Bronchial epithelial cell (primary cell): Measurements from ENCODE around the gene PIGO. TPM values are rescaled to one million over a fixed set of nuclear protein-coding genes. Genes with fewer than 3 reads are reported as not detected.

Experiments used
- DNase-seq: peaks from one replicate; pipeline ENCODE4 v3.0.0-alpha.2; 2010; ENCODE audit warnings: low read depth
- FAIRE-seq: peaks from 2 replicates; lab custom pipeline; 2011; peaks lifted over from hg19 to GRCh38; lab: Jason Lieb, UNC
- H3K27me3 ChIP-seq: 2 replicates; pipeline ENCODE4 v1.5.1; 2011; ENCODE audit warnings: low read length; ENCODE audit not compliant: control insufficient read depth, insufficient read depth
- H3K36me3 ChIP-seq: 2 replicates; pipeline ENCODE4 v1.5.1; 2011; ENCODE audit warnings: low read length; ENCODE audit not compliant: control insufficient read depth, insufficient read depth
- H3K4me3 ChIP-seq: 2 replicates; pipeline ENCODE4 v1.5.1; 2011; ENCODE audit warnings: mild to moderate bottlenecking, low read depth, low read length, control low read depth
- CTCF ChIP-seq: IDR thresholded peaks from 2 replicates; pipeline ENCODE4 v1.5.1; 2011; ENCODE audit warnings: mild to moderate bottlenecking, moderate library complexity, low read length, control low read depth, inconsistent platforms; ENCODE audit not compliant: insufficient read depth, severe bottlenecking
- total RNA-seq: library from RNA; depleted of rRNA; stranded (reverse); fragments of >200 nt; gene quantifications from 2 replicates; pipeline ENCODE4 v1.2.1, GENCODE V29; 2014

PIGO gene
- total RNA-seq, 1 donor from 2014 or later = 25.3 TPM

GRCh38 chr9:35060548-35061207 lies 35.7 kb downstream of the PIGO start:
- DNase-seq (no peak), FAIRE-seq (no peak)
- Histone ChIP-seq H3K4me3 (no peak overlapping the region), H3K27me3 (no peaks in the 10 kb centered on the region), H3K36me3 (peaks cover 65% of the 10 kb centered on the region)
- TF ChIP-seq CTCF = no peak

DNA sequence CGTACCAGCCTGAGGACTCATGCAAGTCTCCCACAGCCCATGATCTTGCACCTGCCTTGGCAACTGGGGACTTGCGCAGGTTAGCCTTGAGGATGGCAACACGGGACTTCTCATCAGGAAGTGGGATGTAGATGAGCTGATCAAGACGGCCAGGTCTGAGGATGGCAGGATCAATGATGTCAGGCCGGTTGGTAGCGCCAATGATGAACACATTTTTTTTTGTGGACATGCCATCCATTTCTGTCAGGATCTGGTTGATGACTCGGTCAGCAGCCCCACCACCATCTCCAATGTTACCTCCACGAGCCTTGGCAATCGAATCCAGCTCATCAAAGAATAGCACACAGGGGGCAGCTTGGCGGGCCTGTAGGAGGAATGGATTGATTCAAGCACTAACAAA lies 37.0 kb downstream of the PIGO start:
- no peak for TF ChIP-seq CTCF
- DNase-seq = no peak
- H3K27me3 ChIP-seq = no peaks in the 10 kb centered on the region
- no peak for FAIRE-seq
- H3K4me3 ChIP-seq = no peak overlapping the region
- peaks cover 56% of the 10 kb centered on the region for H3K36me3 ChIP-seq

DNA sequence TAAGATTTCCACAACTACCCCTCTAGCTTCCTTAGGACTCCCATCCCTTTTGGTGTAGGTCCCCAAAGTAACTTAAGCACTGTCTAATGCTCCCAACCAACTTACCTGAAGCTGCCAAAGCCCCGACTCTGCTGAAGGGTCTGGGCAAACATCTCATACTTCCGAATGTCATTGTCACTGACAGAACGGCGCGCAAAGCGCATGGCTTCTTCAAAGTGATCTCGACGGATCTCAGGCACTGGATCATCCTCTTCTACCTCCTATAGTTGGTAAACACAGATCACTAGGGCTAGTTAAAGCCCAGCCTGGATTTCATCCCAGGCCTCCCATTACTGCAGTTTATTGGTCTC lies 39.1 kb downstream of the PIGO start:
- Histone ChIP-seq H3K36me3 (peaks cover 42% of the 10 kb centered on the region), H3K27me3 (no peaks in the 10 kb centered on the region), H3K4me3 (no peak overlapping the region)
- DNase-seq = no peak
- no peak for FAIRE-seq
- TF ChIP-seq CTCF = no peak

DNA sequence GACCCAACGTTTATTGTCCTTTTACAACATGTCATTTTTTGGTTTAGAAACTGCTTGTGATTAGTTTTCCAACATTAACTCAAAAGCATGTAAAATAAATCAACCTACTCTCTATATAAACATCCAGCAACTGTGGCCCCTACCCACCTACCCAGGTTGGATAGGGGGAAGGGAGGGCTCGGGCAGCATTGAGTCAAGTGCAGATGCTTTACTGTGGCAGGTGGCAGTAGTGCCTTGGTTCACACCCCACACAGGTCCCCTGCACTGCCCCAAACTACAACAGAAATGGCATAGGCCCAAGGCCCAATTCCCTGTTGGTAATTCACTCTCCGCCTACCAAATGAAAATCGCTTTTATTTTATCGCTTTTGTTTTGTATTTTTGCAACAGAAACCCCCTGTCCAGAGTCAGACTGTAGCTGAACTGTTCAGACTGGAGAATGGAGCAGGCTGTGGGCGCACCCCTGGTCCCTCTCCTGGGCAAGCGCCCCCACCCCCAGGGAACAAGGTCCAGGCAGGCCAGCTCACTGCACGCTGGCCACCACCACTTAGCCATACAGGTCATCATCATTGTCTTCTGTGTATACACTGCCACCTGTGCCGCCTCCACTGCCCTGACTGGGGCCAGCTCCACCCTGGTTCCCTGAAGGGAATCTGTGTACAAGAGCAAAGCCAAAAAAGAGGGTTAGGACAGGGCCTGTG lies 39.7 kb downstream of the PIGO start:
- DNase-seq (no peak), FAIRE-seq (peak; percentile 7)
- TF ChIP-seq CTCF = no peak
- H3K27me3 ChIP-seq = no peaks in the 10 kb centered on the region
- H3K4me3 ChIP-seq = no peak overlapping the region
- H3K36me3 ChIP-seq = peaks cover 38% of the 10 kb centered on the region

DNA sequence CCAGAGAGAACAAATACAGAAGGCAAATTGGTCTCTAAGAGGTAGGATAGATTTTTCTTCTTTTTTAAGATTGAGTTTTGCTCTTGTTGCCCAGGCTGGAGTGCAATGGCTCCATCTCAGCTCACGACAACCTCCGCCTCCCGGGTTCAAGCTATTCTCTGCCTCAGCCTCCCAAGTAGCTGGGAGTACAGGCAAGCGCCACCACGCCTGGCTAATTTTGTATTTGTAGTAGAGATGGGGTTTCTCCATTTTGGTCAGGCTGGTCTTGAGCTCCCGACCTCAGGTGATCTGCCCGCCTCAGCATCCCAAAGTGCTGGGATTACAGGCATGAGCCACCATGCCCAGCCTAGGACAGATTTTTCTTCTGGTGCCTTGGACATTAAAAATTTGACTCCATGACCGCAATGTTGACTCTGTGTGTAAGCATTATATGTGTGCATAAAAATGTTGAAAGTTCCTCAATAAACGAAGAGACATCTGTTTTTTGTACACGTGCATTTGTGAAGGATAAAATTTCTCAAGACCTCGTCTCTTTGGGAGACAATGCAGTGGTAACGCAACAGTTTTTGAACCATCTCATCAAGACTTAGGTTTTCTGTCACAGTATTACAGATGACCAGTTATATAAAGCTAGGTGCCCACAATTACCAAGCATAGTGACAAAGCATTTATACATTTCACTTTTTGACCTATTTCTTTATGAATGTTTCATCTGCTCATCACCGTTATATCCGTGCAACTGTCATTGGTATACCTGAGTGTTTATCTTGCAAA lies 41.3 kb downstream of the PIGO start:
- peaks cover 30% of the 10 kb centered on the region for H3K36me3 ChIP-seq
- no peak for TF ChIP-seq CTCF
- H3K4me3 ChIP-seq = no peak overlapping the region
- DNase-seq = no peak
- FAIRE-seq = no peak
- no peaks in the 10 kb centered on the region for H3K27me3 ChIP-seq
